ENCODE results near the gene LGI1. TPM values are rescaled to one million over a fixed set of nuclear protein-coding genes. Genes with fewer than 3 reads are reported as not detected.

The LGI1 gene
- total and polyA plus RNA-seq, 9 of the 15 experiments (the other 6 are each of a cell fraction or from before 2014, with no cell fraction given) = not detected

DNA sequence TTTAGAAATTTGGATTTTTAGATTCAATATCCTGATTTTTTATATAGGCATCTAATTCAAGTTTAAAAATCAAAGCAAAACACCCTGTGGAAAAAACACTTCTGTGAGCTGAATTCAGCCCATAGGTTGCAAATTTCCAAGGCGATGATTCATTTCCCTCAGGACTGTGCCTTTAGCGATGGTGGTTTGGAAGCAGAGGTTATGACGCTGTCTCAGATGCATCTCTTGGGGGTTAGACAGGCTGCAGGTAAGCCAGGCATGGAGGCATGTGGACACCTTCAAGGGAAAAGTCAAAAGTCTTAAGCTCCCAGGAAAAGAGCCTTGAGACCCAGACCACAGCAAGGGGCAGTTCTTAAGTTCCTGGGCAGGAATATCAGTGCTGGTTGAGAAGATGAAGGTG, 45.8 kb upstream of the LGI1 start:
- H3K9me3 ChIP-seq (replicated peaks; ENCODE audit: control insufficient read depth, insufficient read depth, low read depth, low read length) = no peaks in the 10 kb centered on the region
- no TSS peak for BruUV-seq (replicated peaks)
- H3K27ac ChIP-seq (ENCODE audit: extremely low read depth, low read depth, low read length) = no peak overlapping the region
- H3K4me3 ChIP-seq = no peak overlapping the region
- ATAC-seq = no peak
- H3K79me2 ChIP-seq (ENCODE audit: control insufficient read depth, insufficient read depth, low read length) = no peaks in the 10 kb centered on the region
- no peaks in the 10 kb centered on the region for H3K4me1 ChIP-seq (replicated peaks in 1 of 2; ENCODE audit: control insufficient read depth in 2 of 2, insufficient read depth in 2 of 2, low read length in 2 of 2)
- no peak overlapping the region for H3K4me2 ChIP-seq (ENCODE audit: insufficient read depth, low read length)
- H3K36me3 ChIP-seq (ENCODE audit: control insufficient read depth, insufficient read depth, low read length) = no peaks in the 10 kb centered on the region
- no peak for DNase-seq (ENCODE audit: extremely low read depth in 1 of 4, low spot score in 3 of 4)
- no peak for FAIRE-seq
- intact Hi-C loops (cut with micrococcal nuclease) (no loop called here), in situ Hi-C loops (cut with MboI) (no loop called here)
- H3K9ac ChIP-seq (ENCODE audit: insufficient read depth in 1 of 2, low read depth in 2 of 2, low read length in 2 of 2) = no peak overlapping the region
- H3K27me3 ChIP-seq (ENCODE audit: control insufficient read depth in 2 of 2, insufficient read depth in 2 of 2, low read length in 2 of 2) = 0 out of 5 replicates have a peak, but pooled peaks cover 0 to 3% of the 10 kb centered on the region in 2 experiments
- TF ChIP-seq, protein P1, sequence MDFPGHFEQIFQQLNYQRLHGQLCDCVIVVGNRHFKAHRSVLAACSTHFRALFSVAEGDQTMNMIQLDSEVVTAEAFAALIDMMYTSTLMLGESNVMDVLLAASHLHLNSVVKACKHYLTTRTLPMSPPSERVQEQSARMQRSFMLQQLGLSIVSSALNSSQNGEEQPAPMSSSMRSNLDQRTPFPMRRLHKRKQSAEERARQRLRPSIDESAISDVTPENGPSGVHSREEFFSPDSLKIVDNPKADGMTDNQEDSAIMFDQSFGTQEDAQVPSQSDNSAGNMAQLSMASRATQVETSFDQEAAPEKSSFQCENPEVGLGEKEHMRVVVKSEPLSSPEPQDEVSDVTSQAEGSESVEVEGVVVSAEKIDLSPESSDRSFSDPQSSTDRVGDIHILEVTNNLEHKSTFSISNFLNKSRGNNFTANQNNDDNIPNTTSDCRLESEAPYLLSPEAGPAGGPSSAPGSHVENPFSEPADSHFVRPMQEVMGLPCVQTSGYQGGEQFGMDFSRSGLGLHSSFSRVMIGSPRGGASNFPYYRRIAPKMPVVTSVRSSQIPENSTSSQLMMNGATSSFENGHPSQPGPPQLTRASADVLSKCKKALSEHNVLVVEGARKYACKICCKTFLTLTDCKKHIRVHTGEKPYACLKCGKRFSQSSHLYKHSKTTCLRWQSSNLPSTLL (IDR thresholded peaks at IDR 0.05) = no peak
- TF ChIP-seq, protein P2, sequence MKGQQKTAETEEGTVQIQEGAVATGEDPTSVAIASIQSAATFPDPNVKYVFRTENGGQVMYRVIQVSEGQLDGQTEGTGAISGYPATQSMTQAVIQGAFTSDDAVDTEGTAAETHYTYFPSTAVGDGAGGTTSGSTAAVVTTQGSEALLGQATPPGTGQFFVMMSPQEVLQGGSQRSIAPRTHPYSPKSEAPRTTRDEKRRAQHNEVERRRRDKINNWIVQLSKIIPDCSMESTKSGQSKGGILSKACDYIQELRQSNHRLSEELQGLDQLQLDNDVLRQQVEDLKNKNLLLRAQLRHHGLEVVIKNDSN (CRISPR knock-in tag; IDR thresholded peaks at IDR 0.05) = no peak
- no peak for TF ChIP-seq MYBL2 (IDR thresholded peaks at IDR 0.05; ENCODE audit: low read depth)
- TF ChIP-seq MYBL2 (CRISPR knock-in tag; IDR thresholded peaks at IDR 0.05; ENCODE audit: borderline replicate concordance) = no peak
- H2AFZ ChIP-seq (ENCODE audit: low read depth, low read length) = no peak overlapping the region
- H4K20me1 ChIP-seq (replicated peaks; ENCODE audit: control insufficient read depth, insufficient read depth, low read length) = no peaks in the 10 kb centered on the region
- POLR2A ChIA-PET = no interaction called here
- no peaks in the 10 kb centered on the region for H3K9me1 ChIP-seq (ENCODE audit: control insufficient read depth, insufficient read depth, low read length)
- CTCF ChIA-PET (ENCODE audit: low intra/inter-chr PET ratio) = no interaction called here
- 19% methylated on average over 3 of the region's 3 CpGs for WGBS (ENCODE audit: insufficient coverage, low coverage, missing lambda C conversion rate)

All from K562 (cell line).